OCI-LY7 (cell line): Measurements from ENCODE around the gene KCMF1.

Experiments used
- CTCF ChIP-seq: fragments of 200-600 bp; sonication (generic); conservative IDR thresholded peaks from 2 replicates; pipeline ENCODE4 v1.5.1; 2014; ENCODE audit warnings: mild to moderate bottlenecking, antibody characterized with exemption, low read length, moderate library complexity, mixed read lengths
- EZH2phosphoT487 ChIP-seq: fragments of 200-600 bp; sonication (generic); IDR thresholded peaks from 2 replicates; pipeline ENCODE4 v1.6.1; 2018; ENCODE audit warnings: low read depth, borderline replicate concordance, mild to moderate bottlenecking, mixed run types, antibody characterized with exemption, low read length, moderate library complexity, mixed read lengths

GRCh38 chr2:84986018-84986417 lies 15.1 kb downstream of the KCMF1 start:
- TF ChIP-seq CTCF (no peak), EZH2phosphoT487 (no peak)
